Lower lobe of right lung (tissue), 2 donors: Measurements from ENCODE around the gene CBS. TPM values are rescaled to one million over a fixed set of nuclear protein-coding genes. Genes with fewer than 3 reads are reported as not detected.

ENCODE experiments used
- ATAC-seq, 2 donors: fragments of 200-7000 bp; cut with Tn5 transposase; one replicate each; pipeline ENCODE4 v1.9.1; 2020 to 2022; ENCODE audit warnings: mild to moderate bottlenecking in 2 of 2, moderate library complexity in 2 of 2
- DNase-seq: peaks from one replicate; pipeline ENCODE4 v3.0.0-alpha.2; 2020
- H3K27ac ChIP-seq: fragments of 200-600 bp; one replicate; pipeline ENCODE4 v1.8.0; 2022
- H3K27me3 ChIP-seq: fragments of 200-600 bp; one replicate; pipeline ENCODE4 v1.8.0; 2022; ENCODE audit warnings: low read depth
- H3K36me3 ChIP-seq: fragments of 200-600 bp; one replicate; pipeline ENCODE4 v1.8.0; 2022; ENCODE audit warnings: mild to moderate bottlenecking
- H3K4me1 ChIP-seq: fragments of 200-600 bp; one replicate; pipeline ENCODE4 v1.8.0; 2022
- H3K4me3 ChIP-seq: fragments of 200-600 bp; one replicate; pipeline ENCODE4 v1.8.0; 2022; ENCODE audit warnings: mild to moderate bottlenecking
- H3K9me3 ChIP-seq: fragments of 200-600 bp; one replicate; pipeline ENCODE4 v1.8.0; 2022
- CTCF ChIP-seq: fragments of 200-600 bp; IDR thresholded peaks from one replicate; pipeline ENCODE4 v1.8.0; 2022; ENCODE audit warnings: antibody characterized with exemption, mild to moderate bottlenecking
- intact Hi-C: fragments of 100-400 bp; cut with DNase I; formaldehyde crosslinking; loops from one replicate; pipeline ENCODE4 v1.11.0; 2022
- total RNA-seq: library from RNA; stranded (reverse); fragmentation: NEBNext Ultra II Directional; extraction: Animal tissue kit (Norgen Biotek cat#: 25700); gene quantifications from one replicate; pipeline ENCODE4 v1.2.1, GENCODE V29; 2021
- donor health status: DM: no; HTN: yes; CAD: no; lungs with severe emphysema.

CBS gene
- total RNA-seq, 1 donor from 2014 or later = 82.3 TPM

DNA sequence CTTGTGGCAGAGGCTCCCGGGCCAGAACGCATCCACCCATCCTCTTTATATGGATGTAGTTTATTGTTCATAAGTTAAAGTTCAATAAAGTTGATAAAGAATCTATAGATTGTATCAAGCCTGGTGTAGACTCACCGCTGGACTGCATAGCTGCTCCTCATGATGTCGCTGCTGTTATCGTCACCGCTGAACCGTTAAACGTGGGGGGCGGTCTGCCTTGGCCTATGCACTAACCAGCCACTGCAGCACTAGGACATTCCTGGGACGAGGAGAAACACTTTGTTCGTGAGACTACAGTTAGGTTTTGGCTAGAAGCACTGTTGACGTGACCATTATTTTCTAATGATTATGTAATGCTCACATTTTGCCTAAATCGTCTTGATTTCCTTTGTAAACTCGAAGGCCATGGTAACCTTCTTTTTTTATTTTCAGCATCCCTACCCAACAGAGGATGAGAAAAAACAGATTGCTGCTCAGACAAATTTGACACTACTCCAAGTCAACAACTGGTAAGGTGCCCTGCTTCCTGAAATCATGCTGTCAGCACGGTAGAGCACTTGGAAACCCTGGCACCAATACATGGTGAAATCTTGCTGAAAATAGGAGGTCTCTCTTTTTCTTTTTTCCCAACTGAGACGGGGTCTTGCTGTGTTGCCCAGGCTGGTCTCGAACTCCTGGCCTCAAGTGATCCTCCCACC, 51.0 kb downstream of the CBS start:
- no peak for ATAC-seq
- TF ChIP-seq CTCF = no peak
- H3K4me3 ChIP-seq = no peak overlapping the region
- H3K27ac ChIP-seq = no peak overlapping the region
- H3K9me3 ChIP-seq = no peaks in the 10 kb centered on the region
- H3K36me3 ChIP-seq = peaks cover 83% of the 10 kb centered on the region
- intact Hi-C loops = no loop called here
- no peaks in the 10 kb centered on the region for H3K27me3 ChIP-seq
- H3K4me1 ChIP-seq = no peaks in the 10 kb centered on the region
- no peak for DNase-seq

DNA sequence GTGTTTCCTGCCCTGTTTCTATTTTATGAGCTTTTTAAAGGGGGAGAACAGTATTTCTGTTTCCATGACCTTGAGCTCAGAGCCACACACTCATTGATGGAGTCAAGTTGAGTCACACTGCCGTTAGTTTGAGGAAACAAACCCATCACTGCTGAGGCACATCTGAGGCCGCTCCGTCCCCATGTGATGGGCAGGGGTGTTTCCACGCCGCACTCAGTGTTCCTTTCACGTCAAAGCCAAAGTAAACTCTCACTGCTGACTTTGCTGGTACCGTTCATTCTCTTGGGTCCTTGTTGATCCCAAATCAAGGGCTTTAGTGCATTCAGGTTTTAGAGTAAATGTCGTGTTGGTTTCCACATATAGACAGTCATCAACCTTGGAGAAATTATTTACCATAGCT, 52.5 kb downstream of the CBS start:
- peaks cover 78% of the 10 kb centered on the region for H3K36me3 ChIP-seq
- no peak for ATAC-seq
- intact Hi-C loops = no loop called here

GRCh38 chr21:43021756-43022600, 53.7 kb downstream of the CBS start:
- no peak overlapping the region for H3K4me3 ChIP-seq
- H3K27ac ChIP-seq = no peak overlapping the region
- DNase-seq = no peak
- peaks cover 86% of the 10 kb centered on the region for H3K36me3 ChIP-seq
- no peaks in the 10 kb centered on the region for H3K4me1 ChIP-seq
- intact Hi-C loops = no loop called here
- peak in 1 of 2 donors; percentile 42 for ATAC-seq
- no peaks in the 10 kb centered on the region for H3K9me3 ChIP-seq
- H3K27me3 ChIP-seq = no peaks in the 10 kb centered on the region
- no peak for TF ChIP-seq CTCF

More for the DNA sequence above, 52.5 kb downstream of the CBS start:
- Histone ChIP-seq H3K4me1 (no peaks in the 10 kb centered on the region), H3K27me3 (no peaks in the 10 kb centered on the region), H3K9me3 (no peaks in the 10 kb centered on the region), H3K27ac (no peak overlapping the region), H3K4me3 (no peak overlapping the region)
- TF ChIP-seq CTCF = no peak
- no peak for DNase-seq

DNA sequence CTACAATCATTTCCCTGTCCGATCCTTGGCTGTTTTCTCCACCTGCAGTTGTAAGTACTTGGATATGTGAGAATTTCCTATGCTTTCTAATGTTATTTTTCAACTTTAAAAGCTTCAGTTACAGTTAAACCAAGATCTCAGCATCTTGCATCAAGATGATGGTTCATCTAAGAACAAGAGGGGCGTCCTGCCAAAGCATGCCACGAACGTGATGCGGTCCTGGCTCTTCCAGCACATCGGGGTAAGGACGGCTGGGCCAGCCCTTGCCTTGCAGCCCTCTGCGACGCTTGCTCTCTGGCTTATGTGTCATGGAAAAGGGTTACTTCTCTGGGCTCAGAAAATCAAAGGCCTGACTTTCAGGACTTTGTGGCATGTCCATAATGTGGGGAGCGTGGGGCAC, 54.4 kb downstream of the CBS start:
- Histone ChIP-seq H3K36me3 (peaks cover 89% of the 10 kb centered on the region), H3K27ac (no peak overlapping the region), H3K4me3 (no peak overlapping the region), H3K27me3 (no peaks in the 10 kb centered on the region), H3K4me1 (no peaks in the 10 kb centered on the region), H3K9me3 (no peaks in the 10 kb centered on the region)
- intact Hi-C loops = no loop called here
- no peak for TF ChIP-seq CTCF
- DNase-seq (no peak), ATAC-seq (no peak)

DNA sequence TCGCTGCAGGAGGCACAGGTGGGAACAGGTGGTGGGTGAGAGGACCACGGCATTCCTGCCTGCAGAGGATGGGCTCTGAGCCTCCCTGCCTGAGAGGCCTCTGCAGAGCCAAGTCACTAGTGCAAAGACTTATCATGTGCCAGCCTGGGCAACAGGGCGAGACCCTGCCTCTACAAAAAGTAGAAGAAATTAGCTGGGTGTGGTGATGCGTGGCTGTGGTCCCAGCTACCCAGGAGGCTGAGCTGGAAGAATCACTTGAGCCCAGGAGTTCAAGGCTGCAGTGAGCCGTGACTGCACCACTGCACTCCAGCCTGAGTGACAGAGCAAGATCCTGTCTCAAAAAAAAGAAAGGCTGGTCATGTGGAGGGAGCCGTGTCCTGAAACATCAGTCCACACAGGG, 54.9 kb downstream of the CBS start:
- H3K4me1 ChIP-seq = no peaks in the 10 kb centered on the region
- intact Hi-C loops = no loop called here
- no peaks in the 10 kb centered on the region for H3K9me3 ChIP-seq
- DNase-seq (no peak), ATAC-seq (no peak)
- H3K27me3 ChIP-seq = no peaks in the 10 kb centered on the region
- no peak overlapping the region for H3K27ac ChIP-seq
- TF ChIP-seq CTCF = no peak
- H3K4me3 ChIP-seq = no peak overlapping the region
- peaks cover 88% of the 10 kb centered on the region for H3K36me3 ChIP-seq
